HG02763 (cell line): ENCODE results near the gene TPPP.
A peak's percentile ranks its signal among the peaks of the same experiment; 100 is the strongest.
"Not testable (repeated sequence)": the region's sequence is repeated elsewhere in the genome, so short reads cannot be mapped to it uniquely, and the experiment has no call there.

Experiments
- ATAC-seq: cut with Tn5 transposase; IDR thresholded peaks from one replicate; pipeline ENCODE4 v1.9.1; 2021; ENCODE audit warnings: mild to moderate bottlenecking, moderate library complexity; ENCODE audit not compliant: unreplicated experiment

Gene TPPP

DNA sequence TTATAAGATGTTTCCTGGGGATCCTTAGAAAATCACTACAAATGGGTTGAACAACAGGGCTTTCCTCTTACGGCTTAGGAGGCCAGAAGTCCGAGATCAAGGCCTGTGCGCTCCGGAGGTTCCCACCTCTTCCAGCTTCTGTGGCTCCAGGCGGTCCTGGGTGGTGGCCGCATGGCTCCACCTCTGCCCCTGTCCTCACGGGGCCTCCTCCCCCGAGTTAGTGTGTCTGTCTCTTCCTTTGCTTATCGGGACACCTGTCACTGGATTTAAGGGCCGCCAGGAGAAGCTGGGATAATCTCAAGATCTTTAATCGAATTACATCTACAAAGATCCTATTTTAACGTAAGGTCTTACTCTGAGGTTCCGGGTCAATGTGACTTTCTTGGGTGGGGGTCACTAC, 2.3 kb upstream of the TPPP start:
- not testable (repeated sequence) for ATAC-seq

GRCh38 chr5:694042-694431, 885 bp upstream of the TPPP start:
- not testable (repeated sequence) for ATAC-seq

DNA sequence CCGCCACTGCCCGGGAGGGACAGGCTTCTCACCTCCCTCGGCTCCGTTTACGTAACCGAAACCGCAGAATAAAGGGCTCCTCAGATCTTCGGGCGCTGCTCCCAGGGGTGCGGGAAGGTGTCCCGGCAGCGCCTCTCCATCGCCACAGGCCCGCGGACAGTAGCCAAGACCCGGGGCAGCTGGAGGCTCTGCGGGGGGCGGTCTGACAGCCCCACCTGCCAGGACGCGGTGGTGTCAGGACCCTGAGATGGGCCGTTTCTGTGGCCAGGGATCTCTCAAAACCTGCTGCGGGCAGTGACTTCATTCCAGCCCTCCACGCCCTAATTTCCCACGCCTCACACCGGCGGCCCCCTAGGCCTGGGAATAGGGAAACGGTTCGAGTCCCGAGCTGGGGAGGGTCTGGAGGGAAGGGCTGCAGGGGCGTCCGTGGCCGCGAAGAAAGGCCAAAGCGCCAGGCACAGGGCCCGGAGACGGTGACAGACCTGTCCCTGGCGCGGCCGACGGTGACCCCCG, 567 bp downstream of the TPPP start:
- peak; percentile 3 for ATAC-seq

DNA sequence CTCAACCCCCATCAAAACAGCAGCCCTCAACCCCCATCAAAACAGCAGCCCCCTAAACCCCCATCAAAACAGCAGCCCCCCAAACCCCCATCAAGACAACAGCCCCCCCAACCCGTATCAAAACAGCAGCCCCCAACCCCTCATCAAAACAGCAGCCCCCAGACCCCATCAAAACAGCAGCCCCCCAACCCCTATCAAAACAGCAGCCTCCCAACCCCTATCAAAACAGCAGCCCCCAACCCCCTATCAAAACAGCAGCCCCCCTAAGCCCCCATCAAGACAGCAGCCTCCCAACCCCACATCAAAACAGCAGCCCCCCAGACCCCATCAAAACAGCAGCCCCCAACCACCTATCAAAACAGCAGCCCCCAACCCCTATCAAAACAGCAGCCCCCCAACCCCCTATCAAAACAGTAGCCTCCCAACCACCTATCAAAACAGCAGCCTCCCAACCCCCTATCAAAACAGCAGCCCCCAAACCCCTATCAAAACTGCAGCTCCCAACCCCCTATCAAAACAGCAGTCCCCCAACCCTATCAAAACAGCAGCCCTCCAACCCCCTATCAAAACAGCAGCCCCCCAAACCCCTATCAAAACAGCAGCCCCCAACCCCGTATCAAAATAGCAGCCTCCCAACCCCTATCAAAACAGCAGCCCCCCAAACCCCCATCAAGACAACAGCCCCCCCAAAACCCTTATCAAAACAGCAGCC, 1.2 kb downstream of the TPPP start:
- ATAC-seq, result no peak

- not testable (repeated sequence) for ATAC-seq
Observed at GRCh38 chr5:691049-691448, 2.1 kb downstream of the TPPP start.

GRCh38 chr5:690293-690692, 2.9 kb downstream of the TPPP start:
- not testable (repeated sequence) for ATAC-seq

- ATAC-seq, result not testable (repeated sequence)
Observed at GRCh38 chr5:688348-689010, 4.7 kb downstream of the TPPP start.

GRCh38 chr5:686936-687335, 6.2 kb downstream of the TPPP start:
- not testable (repeated sequence) for ATAC-seq

GRCh38 chr5:686172-686523, 7.0 kb downstream of the TPPP start:
- not testable (repeated sequence) for ATAC-seq

GRCh38 chr5:685262-686171, 7.6 kb downstream of the TPPP start:
- no peak for ATAC-seq

GRCh38 chr5:684751-685216, 8.4 kb downstream of the TPPP start:
- no peak for ATAC-seq

- ATAC-seq, result no peak
Observed at GRCh38 chr5:683551-684481, 9.3 kb downstream of the TPPP start.

DNA sequence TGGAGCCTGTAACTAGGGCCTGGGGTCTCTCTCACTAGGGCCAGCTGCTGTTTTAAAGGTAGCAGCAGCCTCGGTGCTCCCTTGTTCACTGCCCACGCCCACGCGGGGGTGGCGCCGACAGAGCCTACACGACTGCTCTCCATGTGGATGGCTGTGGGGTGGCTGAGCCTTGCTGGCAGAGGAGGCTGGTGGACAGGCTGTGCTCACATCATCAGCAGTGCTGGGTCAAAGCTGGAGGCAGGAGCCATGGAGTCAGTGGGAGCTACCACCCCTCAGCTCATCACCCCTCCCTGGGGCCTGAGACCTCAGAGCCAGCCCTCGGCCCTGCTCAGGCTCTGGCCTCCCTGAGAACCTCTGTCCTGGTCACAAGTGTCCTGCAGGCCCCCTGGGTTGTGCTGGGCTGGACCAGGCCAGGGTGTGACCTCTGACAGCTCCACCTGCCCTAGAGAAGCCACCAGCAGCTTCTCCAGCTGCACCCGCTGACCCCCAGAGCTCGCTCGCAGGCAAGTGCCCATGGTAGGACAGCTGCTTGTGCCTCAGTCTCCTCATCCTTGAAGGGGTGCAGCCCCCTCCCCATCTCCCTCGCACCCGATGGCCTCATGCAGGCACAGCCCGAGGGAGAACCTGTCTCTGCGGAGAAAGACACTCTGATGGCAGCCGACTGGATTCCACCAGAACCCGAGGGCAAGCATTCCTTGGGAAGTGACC, 10.3 kb downstream of the TPPP start:
- ATAC-seq, result not testable (repeated sequence)

DNA sequence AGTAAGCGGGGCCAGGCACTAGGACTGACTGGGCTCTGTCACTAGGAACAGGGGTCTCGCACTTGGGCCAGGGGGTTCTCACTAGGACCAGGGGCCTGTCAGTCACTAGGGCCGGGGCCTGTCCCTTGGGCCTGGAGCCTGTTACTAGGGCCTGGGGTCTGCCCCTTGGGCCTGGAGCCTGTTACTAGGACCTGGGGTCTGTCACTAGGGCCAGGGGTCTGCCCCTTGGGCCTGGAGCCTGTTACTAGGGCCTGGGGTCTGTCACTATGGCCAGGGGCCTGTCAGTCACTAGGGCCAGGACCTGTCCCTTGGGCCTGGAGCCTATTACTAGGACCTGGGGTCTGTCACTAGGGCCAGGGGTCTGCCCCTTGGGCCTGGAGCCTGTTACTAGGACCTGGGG, 10.9 kb downstream of the TPPP start:
- ATAC-seq, result not testable (repeated sequence)

GRCh38 chr5:681317-682191, 11.6 kb downstream of the TPPP start:
- ATAC-seq, result not testable (repeated sequence)

- not testable (repeated sequence) for ATAC-seq
Observed at GRCh38 chr5:680836-681235, 12.3 kb downstream of the TPPP start.

GRCh38 chr5:680118-680795, 12.9 kb downstream of the TPPP start:
- not testable (repeated sequence) for ATAC-seq
